Activated T-helper 1 cell treated with Interleukin-2 at 50 U/mL for 16 hours (primary cell): ENCODE results near the gene GPR42.

Experiments used
- DNase-seq: peaks from one replicate; pipeline ENCODE4 v3.0.0-alpha.2; 2020; ENCODE audit warnings: low read depth

The GPR42 gene, protein sequence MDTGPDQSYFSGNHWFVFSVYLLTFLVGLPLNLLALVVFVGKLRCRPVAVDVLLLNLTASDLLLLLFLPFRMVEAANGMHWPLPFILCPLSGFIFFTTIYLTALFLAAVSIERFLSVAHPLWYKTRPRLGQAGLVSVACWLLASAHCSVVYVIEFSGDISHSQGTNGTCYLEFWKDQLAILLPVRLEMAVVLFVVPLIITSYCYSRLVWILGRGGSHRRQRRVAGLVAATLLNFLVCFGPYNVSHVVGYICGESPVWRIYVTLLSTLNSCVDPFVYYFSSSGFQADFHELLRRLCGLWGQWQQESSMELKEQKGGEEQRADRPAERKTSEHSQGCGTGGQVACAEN

DNA sequence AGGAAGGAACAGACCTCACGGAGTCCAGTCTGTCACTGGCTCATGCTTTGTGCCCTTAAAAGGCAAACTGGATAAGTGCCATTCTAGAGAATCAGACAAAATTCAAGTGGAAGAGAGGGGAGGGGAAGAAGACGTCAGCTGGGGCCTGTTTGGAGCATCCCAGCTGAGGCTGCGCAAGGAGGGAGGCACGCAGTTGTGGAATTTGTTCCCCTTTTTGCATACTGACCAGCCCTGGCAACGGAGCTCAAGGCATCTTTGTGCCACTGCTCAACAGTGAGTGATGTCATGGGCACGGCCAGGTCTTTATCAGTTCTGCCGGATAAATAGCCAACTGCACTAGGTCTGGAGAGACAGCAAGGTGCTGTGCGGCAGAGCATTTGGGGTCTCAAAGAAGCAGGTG, at the start of gene GPR42:
Gene GPR42 (plus strand): TSS at position 347 of the 400 bp plus-strand sequence. CDS start 292 bp downstream, outside the sequence.
- DNase-seq, result no peak

DNA sequence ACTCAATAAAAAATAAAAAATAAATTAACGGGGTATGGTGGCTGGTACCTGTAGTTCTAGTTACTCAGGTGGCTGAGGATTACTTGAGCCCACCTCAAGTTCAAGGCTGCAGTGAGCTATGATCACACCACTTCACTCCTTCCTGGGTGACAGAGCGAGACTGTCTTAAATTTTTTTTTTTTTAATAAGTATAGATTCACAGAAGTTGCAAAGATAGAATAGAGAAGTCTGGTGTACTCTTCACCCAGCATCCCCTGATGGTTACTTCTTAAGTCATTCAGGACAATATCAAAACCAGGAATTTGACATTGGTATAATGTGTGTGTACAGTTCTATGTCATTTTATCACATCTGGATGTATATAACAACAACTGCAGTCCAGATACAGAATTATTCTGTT, 49.6 kb upstream of the GPR42 start:
- no peak for DNase-seq

DNA sequence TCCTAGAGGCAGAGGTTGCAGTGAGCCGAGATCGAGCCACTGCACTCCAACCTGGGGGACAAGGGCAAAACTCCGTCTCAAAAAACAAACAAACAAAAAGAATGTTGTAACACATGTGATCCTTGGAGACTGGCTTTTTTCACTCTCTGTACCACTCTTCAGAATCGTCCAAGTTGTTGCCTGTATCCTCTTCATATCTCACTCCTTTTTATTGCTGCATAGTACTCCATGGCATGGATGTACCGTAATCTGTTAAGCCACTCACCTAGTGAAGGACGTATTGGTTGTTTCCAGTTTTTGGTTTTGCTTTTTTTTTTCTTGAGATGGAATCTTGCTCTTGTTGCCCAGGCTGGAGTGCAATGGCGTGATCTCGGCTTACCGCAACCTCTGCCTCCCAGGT, 48.9 kb upstream of the GPR42 start:
- no peak for DNase-seq

DNA sequence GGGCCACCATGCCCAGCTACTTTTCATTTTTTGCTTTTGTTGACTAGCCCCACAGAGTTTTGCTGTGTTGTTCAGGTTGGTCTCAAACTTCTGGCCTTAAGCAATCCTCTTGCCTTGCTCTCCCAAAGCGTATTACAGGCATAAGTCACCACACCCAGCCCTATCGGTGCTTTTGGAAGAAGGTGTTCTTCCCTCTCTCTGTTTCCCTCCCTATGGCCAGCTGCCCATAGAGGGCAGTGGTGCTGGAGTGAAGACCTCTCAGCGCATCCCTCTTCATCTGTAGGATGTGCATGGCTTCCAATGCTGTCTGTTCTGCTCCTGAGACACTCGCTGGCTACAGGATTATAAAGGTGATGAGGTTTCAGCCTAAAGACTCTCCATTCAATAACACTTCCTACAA, 43.2 kb upstream of the GPR42 start:
- no peak for DNase-seq

DNA sequence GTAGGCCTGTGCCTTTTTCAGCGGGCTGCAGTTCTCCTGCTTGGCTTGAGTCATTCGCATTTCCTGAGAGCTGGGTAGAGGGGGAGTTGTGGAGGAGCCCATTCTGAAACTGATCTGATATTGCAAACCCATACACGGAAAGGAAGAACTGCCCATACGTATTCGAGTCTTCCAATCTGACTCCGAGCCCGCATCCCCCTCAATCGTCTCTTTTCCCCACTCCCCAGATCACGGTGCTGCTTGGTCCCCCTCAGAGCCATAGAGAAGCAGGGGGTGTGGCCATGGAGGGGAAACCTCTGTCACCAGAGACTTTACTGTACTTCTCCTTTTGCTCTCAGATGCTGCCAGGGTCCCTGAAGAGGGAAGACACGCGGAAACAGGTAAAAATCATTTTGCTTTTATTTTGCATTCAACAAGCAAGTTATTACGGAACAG, 42.0 kb upstream of the GPR42 start, which contains the start of gene CD22:
Gene CD22 (plus strand): TSS at position 337 of the 435 bp plus-strand sequence. CDS start 2,854 bp downstream, outside the sequence.
- DNase-seq, result no peak

DNA sequence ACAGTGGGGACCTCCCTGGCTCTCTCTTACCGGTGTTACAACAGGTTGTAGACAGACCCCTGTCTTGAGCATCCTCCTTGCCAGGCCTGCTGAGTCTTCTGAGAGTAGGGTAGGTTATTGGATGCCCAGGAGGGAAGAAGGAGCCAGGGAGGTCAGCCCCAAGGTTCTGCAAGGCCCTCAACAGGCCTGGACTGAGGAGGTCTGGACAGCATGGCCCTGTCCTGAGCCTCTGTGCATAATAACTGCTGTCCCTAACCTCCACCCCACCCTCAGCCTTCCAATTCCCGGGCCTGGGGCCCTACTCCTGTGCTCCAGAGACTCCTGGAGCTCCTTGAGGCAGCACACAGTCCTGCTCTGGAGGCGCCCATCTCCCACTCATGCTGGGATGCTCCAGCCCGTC, 41.5 kb upstream of the GPR42 start:
- no peak for DNase-seq

DNA sequence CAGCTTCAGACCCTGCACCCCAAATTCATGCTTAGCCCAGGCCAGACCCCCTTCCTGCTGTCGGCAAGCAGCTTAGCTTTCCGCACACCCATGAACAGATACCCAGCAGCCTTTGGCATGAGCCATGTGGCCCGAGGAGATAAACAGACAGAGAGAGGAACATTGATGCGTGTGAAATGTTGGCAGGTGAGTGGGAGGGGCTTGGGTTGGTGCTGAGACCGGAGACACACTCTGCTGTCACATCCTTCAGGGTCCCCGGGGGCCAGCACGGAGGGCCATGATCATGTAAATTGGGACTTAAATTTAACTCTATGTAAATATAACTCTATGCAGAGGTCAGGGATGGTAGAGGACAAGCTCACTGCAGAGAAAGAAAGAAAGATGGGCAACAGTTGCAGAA, 40.4 kb upstream of the GPR42 start:
- DNase-seq, result no peak

DNA sequence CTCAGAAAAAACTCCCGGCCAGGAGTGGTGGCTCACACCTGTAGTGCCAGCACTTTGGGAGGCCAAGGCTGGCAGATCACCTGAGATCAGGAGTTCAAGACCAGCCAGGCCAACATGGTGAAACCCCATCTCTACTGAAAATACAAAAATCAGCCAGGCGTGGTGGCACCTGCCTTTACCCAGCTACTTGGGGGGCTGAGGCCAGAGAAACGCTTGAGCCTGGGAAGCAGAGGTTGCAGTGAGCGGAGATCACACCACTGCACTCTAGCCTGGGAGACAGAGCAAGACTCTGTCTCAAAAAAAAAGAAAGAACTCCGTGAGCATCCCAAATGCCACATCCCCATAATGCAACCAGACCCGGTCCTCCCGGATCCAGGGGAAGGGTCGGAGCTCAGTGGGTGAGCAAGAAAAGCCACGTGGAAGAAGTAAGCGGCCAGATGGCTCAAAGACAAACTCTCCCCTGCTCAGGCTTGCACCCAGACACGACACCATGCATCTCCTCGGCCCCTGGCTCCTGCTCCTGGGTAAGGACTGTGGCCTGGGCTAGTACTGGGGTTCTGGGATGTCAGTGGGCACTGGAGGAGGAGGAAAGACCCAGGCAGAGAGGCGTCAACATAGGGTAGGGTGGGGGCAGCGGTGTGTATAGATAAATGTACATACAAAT, 39.2 kb upstream of the GPR42 start:
- DNase-seq, result no peak

DNA sequence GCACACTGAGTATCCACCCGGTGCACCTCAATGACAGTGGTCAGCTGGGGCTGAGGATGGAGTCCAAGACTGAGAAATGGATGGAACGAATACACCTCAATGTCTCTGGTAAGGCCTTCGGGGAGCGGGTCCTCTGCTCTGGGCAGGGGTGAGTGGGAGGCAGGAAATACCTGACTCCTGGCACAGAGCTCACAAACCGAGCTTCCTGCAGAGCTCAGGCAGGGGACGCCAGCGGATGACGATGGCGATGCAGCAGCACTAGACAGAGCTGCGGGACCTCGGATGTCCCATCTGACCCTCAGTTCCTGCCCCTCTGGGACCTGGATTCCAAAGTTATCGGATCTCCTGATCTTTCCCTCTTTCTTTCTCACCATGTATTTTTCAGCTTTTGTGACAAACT, 38.1 kb upstream of the GPR42 start:
- DNase-seq, result no peak

DNA sequence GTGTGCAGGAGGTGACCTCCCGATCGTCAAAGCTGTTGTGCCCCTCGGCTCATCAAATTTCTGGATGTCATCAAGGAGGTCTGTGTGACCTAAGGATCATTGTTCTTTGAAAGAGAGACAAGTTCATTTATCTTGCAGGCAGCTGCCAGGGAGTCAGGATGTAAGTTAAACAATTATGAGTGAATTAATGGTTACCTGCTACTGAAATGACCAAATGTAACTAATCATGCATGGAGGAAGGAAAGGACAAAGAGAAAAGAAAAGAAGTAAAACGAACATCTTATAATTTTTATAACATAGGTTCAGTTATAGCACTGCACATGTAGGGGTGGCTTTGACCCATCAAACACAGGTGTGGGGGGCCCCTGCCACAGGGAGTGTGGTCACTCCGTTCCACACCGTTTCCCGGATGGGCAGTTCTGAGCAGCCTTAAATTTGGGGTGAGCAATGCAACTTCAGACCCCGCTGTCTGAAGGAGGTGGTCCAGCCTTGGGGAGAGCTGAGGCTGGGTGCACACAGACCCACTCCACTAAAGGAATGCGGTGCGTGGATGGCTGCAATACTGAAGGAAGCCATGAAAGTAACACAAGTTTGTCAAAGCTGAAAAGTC, 36.6 kb upstream of the GPR42 start:
- no peak for DNase-seq

DNA sequence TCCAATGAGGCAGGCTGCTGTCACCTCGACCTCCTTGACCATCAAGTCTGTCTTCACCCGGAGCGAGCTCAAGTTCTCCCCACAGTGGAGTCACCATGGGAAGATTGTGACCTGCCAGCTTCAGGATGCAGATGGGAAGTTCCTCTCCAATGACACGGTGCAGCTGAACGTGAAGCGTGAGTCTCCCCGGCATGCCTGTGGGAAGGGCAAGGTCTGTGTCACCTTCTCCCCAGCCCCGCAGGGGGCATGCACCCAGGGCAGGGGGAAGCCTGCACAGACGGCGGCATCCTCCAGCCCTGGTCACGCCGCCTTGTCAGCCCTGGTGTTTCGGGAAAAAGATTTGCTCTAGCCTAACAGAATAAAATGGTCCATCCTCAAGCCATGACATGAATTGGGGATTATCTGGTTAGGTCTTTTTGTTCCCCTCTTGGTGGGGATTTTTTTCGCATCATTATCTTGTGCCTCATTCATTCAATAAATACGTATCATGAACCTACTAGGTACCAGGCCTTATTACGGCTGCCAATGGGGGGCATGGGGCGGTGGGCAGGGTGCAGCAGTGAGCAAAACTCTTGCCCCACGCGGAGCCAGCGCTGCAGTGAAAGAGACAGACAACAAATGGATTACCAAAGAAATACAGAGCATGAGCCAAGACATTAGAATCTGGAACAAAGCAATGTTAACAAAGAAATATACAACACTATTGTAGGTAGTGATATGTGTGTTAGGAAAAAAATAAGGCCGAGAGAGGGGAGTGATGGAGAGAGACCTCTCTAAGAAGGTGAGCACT, 34.5 kb upstream of the GPR42 start:
- no peak for DNase-seq

DNA sequence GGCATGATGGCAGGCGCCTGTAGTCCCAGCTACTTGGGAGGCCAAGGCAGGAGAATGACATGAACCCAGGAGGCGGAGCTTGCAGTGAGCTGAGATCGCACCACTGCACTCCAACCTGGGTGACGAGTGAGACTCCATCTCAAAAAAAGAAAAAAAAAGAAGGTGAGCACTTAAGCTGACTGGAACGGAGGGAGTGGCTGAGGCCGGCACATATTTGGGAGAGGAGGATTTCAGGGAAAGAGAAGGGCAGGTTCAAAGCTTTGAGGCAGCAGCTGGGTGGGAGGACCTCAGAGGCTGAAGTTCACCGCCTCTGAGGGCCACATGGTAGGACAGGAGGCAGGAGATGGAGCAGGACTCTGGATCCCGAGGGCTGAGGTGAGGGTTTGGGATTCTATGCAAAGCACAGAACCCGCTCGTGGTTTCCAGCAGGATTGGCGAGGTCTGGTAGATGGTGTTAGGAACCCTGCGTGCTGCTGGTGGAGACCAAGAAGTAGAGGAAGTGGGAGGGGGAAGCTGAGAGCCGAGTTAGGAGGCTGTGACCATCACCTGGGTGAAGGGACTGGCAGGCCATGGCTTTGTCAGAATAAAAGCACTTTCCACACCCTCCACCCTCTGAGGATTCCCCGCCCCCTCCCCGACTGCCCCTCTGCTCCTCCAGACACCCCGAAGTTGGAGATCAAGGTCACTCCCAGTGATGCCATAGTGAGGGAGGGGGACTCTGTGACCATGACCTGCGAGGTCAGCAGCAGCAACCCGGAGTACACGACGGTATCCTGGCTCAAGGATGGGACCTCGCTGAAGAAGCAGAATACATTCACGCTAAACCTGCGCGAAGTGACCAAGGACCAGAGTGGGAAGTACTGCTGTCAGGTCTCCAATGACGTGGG, 33.5 kb upstream of the GPR42 start:
- no peak for DNase-seq

DNA sequence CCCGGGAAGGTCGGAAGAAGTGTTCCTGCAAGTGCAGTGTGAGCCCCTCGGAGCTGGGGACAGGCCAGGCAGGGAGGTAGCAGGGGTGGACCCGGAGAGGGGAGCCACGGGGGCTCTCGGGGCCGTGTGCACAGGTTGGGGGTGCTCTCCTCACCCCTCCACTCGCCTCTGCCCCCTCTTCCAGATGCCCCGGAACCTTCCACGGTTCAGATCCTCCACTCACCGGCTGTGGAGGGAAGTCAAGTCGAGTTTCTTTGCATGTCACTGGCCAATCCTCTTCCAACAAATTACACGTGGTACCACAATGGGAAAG, 32.9 kb upstream of the GPR42 start:
- DNase-seq, result no peak

DNA sequence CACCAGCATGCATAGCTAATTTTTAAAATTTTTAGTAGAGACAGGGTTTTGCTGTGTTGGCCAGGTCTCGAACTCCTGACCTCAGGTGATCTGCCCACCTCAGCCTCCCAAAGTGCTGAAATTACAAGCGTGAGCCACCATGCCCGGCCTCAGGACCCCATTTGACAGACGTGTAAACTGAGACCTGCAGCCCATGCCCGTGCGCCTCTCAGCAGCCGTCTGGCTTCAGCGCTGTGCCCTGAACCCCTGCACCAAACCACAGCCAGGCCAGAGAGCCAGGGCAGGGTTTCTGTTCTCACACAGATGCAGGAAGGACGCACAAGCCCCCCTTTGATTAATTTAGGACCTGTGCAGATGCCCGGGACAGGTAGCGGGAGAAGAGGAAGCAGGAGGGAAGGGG, 30.4 kb upstream of the GPR42 start:
- no peak for DNase-seq

DNA sequence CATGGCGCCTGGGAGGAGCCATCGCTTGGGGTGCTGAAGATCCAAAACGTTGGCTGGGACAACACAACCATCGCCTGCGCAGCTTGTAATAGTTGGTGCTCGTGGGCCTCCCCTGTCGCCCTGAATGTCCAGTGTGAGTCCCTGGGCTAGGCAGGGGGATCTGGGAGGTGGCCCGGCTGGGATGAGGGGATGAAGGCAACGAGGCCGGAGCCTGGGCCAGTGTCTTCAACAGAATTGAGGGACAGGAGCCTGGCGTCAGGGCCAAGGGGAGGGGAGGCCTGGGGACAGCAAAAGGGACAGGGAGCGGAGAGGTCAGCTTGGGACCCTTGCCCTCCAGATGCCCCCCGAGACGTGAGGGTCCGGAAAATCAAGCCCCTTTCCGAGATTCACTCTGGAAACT, 29.9 kb upstream of the GPR42 start:
- DNase-seq, result no peak

DNA sequence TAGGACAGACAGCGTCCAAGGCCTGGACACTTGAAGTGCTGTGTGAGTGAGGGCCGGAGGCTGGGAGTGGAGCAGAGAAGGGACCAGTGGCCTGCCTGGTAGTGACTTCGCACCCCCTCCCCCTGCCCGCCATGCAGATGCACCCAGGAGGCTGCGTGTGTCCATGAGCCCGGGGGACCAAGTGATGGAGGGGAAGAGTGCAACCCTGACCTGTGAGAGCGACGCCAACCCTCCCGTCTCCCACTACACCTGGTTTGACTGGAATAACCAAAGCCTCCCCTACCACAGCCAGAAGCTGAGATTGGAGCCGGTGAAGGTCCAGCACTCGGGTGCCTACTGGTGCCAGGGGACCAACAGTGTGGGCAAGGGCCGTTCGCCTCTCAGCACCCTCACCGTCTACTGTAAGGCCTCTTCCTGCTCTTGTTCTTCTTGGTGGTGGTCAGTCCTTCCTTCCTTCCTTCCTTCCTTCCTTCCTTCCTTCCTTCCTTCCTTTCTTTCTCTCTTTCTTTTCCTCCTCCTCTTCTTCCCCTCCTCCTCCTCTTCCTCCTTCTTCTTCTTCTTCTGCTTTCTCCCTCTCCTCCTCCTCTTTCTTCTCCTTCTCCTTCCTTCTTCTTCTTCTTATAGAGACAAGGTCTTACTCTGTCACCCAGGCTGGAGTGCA, 29.2 kb upstream of the GPR42 start:
- DNase-seq, result no peak

DNA sequence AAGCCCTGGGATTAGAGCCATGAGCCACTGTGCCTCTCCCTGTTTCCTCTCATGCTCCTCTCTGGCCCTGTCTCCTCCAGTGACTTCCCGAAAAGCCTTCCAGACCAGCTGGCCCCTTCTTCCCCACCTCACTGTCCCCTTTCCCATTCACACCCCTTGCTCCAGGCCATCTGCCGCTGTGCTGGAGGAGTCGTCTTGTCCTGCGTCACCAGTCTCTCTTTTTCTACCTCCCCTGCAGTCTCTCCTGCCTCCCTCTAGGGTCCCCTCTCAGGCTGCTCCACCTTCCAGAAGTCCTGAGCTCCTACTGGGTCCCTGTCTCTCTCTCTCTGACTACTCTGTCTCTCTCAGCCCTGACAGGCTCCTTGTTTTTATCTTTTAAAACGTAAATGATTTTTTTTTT, 28.4 kb upstream of the GPR42 start:
- no peak for DNase-seq

DNA sequence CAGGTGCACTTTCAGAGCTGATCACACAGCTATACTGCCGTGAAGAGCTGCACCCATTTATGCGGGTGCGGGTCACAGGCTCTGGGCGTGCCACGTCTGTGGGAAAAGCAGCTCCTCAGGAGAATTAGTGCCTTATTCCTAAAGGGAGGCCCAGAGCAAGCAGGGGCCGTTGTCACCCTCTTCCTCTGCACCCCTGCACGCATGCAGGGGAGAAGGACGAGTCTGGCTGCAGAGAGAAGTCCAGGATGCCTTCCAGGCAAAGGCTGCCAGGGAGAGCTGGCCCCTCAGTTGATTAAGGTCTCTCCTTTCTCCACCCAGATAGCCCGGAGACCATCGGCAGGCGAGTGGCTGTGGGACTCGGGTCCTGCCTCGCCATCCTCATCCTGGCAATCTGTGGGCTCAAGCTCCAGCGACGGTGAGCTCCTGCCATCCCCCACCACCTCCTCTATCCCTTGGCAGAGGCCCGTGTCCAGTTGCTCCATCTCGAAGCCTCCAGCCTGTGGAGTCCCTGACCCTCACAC, 26.3 kb upstream of the GPR42 start:
- no peak for DNase-seq

DNA sequence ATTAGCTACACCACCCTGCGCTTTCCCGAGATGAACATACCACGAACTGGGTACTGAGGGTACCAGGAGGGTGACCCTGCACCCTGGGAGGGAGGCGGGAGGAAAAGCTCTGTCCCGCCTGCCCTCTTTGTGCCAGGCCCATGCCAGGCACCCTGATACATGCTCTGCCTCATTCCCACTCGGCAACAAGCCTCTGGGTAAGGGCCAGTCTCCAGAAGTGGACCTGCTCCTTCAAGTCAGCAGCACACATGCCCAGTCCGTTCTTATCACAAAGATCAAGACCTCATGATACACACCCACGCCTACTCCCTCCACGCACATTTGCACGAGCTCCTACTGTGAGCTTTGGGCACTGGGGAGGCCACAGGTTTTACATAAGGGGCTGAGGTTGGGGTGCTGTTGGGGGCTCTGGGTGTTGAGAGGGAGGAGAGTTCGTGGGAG, 25.2 kb upstream of the GPR42 start:
- no peak for DNase-seq

DNA sequence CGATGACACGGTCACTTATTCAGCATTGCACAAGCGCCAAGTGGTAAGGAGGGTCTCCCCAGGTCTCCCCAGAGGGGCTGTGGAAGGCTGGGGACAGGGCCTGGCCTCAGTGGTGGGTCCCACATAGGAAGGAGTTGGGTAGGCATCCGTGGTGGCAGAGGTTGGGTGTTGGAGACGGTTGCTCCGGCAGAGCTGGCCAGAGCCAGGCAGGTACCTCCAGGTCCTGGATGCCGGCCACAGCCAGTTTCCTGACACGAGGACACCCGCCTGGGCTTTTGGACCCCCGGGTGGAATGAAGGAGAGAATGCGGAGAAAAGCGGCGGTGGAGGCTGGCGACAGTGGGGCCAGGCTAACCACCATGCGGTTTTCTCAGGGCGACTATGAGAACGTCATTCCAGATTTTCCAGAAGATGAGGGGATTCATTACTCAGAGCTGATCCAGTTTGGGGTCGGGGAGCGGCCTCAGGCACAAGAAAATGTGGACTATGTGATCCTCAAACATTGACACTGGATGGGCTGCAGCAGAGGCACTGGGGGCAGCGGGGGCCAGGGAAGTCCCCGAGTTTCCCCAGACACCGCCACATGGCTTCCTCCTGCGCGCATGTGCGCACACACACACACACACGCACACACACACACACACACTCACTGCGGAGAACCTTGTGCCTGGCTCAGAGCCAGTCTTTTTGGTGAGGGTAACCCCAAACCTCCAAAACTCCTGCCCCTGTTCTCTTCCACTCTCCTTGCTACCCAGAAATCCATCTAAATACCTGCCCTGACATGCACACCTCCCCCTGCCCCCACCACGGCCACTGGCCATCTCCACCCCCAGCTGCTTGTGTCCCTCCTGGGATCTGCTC, 24.4 kb upstream of the GPR42 start:
- peak; percentile 53 for DNase-seq
